Measurements from ENCODE around the gene RNF152.

Gene RNF152, protein sequence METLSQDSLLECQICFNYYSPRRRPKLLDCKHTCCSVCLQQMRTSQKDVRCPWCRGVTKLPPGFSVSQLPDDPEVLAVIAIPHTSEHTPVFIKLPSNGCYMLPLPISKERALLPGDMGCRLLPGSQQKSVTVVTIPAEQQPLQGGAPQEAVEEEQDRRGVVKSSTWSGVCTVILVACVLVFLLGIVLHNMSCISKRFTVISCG

DNA sequence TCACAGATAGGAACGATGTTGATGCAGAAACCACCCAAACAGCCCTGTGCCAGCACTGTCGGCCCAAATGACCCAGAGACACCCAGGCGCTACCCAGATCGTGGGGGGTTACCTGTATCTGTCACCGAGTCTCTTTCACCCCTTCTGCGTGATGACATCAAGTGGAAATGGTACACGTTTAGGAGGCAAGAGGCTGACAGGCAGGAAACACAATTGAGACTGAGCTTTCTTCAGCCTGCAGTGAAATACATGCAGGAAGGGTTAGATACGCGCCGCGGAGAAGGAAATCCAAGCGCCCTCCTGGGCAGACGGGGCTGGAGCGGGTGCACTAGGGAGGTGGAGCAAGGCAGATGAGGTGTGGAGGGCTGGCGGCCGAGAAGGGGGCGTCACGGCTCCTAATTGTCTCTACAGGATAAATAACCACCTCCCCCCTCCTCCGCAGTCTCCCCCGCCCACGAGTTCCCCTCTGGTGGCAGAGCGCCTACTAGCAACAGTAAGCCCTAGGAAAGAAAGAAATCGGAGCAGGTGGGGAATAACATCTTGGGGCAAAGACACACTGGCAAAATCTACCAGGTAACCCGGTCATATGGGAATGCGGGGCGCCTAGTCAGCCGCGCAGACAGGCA, at the start of gene RNF152:
Gene RNF152 (minus strand): TSS at position 325 of the 626 bp plus-strand sequence. CDS start 76,544 bp downstream, outside the sequence.
- peak; percentile 12 for DNase-seq

DNA sequence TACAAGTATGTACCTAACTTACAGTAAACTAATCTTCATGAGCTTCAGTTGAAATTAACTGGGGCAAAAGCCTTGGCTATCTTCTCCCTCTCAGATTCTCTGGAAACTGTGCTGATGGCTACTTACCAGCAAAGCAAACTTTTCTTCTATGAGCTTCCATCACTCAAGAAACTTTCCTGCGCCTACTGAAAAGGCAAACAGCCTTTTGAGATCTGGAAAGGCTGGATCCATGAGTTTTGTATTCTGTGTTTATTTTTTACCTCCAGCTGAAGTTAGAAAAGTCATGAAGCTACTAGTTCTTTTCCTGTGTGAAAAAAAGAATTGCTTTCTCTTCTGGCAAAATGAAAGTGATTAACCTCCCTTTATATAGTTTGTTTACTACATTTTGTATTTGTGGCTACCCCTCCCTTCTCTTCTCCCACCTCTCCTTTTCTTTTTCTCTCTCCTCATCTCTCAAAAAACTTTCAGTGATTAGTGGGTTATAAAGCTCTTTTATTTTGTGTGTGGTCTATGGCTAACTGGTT, 49.2 kb upstream of the RNF152 start:
- DNase-seq, result no peak

DNA sequence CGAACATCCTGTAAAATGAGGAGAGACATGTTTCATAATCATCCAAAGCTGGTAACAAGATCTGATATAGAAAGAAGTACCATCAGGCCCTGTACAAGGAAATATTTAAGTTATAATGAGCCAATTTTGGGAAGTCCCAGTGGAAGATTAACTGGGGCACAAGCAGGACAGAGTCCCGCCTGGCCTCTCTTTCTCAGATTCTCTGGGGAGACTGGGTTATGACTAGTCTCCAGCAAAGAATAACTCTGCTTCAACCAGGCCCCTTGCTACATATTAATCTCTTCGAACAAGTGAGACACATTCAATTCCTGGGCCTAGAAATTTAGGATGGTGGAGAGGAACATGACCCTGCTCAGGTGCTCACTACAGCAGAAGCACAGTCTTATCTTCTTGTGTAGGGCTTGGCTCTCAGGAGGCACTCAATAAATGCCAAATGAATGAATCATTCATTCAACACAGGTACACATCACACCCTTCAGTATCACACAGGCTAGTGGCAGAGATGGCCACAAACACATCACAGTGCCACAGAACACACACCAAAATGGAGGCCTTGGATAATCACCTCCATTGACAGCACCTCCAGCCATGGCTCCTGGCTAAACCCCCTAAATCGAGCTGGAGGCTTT, 46.4 kb upstream of the RNF152 start:
- DNase-seq, result no peak

DNA sequence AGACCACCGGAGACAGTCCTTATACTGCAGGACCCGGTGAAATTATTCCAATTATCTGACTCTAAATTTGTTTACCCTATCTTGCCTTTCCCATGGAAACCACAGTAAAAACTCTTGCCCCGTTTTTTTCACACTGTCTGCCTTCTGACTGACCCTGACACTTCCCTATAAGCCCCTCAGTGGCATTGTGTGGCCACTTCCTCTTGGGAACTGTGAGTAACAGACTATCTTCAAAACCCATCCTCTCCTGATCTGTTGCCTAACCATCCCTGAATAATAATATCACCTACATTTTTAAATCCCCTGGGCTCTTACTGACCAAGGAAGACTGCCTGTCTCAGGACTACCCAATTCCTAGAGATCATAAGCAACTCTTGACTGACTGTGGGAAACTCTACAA, 42.6 kb upstream of the RNF152 start:
- no peak for DNase-seq

DNA sequence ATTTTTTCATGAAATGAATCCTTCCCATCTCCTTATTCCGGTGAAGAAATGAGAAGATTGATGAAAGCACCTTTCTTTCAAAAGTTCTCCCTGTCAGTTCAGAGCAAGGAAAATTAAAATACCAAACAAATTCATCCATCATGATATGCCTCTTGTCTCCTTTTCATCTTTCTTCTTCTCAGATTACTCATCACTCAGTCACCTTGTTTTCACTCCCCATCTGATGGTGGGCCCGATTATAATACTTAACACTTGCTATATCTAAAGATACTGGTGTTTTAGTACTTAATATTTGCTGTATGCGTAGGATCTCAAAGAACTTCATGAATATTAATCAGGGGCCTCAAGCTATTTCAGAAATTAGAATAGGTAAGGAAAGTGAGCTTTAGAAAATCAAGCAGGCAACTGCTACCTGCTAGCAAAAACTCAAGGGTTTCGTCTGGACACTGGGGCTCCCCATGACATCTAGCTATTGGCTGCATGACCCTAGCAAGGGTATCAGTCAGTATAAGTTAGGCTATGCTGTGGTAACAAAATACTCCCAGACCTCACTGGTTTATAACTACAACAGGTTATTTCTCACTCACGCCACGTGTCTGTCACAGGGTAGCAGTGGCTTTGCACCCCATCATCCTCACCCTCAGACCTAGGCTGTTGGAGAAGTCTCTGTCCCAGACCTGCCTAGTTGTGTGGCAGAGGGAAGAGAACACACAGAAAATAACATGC, 39.0 kb upstream of the RNF152 start:
- no peak for DNase-seq

DNA sequence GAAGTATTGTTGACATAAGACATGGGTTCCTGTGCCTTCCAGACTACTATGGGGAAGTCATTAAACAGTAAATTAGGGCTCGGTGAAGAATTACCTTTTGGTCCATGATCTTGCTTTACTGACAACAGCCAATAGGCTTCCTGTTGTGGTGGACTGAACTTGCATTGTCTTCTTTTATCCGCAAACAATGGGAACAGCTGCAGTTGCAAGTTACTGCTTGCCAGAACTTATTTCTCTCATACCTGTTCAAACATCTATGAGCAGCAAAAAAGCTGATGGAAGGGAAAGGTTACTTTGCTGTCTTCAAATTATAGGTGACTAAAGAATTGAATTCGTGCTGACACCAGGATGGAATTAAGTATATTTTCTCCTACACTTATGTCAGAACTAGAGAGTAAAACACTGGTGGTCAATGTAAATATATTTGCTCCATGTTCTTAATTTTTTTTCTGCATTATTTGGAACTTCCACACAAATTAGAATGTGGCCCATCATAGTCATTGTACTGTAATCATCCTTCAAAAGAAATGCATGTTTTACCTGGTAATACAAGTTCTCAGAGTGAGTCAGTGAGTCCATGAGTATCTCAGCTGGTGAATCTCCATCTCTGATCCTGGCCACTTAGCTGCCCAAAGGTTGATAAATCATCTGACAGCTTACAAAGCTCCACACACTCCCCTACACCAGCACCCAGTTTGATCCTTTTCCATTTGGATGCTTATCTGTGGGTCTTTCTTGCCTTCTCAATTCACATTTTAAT, 37.3 kb upstream of the RNF152 start:
- no peak for DNase-seq

DNA sequence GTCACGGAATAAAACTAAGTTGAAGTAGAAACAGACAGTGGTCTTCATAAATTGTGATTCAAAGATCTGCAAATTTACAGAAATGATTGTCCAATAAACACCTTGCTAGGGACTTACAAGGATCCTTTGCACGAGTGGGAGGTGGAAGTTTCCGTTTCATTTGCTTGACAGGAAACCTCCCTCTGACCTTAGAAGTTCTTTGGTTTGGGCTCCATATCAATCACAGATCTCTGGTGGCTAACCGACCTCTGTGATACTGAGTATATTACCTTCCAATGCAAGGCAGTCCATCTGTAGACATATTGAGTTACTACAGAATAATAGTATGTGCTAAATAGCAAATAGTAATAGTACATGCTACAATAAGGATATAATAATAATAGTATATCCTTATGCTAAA, 33.7 kb upstream of the RNF152 start:
- DNase-seq, result no peak

DNA sequence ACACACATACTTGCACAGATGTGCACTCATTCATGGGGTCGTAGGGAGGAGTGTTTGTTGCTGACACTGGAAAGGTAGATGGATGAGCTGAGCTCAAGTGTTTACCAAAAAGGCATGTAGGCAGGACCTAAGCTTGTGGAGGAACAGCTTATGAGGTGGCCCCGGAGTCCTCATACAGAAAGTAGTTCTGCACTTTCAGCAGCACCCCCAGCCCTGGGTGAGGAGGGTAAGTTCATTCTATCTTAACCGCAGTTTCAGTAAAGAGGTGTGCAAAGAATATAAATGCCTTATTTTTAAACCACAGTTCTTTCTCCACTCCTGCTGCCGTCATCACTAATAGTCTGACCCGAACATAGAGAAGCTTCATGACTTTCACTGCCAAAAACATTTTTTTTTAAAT, 31.7 kb upstream of the RNF152 start:
- no peak for DNase-seq

DNA sequence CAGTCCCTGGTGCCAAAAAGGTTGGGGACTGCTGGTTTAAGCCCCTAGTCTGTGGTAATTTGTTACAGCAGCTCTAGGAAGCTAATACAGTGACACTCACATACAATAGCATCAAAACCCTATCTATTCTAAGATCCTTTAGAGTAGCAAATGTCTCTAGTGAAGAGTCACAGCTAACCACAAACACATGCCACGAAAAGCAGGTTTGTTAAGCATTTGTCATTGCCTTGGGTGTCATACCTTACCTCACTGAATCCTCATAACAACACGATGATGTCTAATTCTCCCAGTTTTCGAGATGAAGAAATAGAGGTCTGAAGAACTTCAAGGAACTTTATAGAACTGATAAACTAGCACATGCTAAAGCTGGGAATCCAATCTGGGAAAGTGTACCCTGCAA, 29.6 kb upstream of the RNF152 start:
- DNase-seq, result no peak

DNA sequence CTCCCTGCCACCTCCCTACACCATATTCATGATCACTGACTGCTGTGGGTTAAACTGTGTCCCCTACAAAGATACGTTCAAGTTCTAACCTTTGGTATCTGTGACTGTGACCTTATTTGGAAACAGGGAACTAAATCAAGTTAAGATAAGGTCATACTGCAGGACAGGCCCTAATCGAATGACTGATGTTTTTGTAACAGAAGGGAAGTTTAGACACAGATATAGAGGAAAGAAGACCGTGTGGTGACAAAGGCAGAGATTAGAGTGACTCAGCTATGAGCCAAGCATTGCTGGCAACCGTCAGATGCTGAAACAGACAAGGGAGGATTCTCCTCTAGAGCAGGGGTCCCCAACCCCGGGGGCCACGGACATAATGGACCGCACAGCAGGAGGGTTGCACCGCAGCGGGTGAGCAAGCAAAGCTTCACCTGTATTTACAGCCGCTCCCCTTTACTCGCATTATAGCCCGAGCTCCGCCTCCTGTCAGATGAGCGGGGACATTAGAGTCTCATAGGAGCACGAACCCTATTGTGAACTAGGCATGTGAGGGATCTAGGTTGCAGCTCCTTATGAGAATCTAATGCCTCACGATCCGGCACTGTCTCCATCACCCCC, 28.9 kb upstream of the RNF152 start:
- no peak for DNase-seq

DNA sequence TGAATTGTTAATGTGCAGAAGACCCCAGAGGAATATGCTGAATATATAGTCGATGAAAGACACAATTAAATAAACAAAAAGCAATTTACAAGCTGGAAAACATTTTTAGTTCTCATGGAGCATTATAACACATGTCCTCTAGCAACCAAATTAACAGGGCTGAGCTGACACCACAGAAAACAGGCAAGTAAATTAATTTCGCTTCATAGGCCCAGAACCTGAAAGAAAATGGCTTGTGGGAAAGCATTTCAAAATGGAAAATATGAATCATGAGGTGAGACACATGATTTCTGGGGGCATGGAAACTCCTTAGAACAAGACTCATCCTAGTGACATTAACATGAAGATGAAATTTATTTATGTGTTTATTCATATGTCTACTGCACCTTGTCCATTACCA, 25.0 kb upstream of the RNF152 start:
- no peak for DNase-seq

DNA sequence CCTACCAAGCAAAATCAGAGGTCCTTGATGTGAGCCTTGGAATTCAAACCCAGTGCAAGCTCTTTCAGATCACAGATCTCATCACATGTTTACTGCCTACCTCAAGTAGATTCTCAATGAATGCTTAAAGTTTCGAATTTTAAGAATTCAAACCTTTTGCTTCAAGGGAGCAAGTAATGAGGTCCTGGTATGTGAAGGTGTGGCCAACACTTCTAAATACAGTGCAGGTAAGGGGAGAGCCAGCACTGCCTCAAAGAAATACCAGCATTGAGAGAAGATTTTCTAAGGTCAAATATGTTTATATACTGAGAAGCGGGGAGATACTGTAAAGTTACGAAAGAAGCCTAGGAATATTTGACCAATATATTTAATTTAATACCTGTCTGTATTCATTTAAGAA, 19.7 kb upstream of the RNF152 start:
- no peak for DNase-seq

DNA sequence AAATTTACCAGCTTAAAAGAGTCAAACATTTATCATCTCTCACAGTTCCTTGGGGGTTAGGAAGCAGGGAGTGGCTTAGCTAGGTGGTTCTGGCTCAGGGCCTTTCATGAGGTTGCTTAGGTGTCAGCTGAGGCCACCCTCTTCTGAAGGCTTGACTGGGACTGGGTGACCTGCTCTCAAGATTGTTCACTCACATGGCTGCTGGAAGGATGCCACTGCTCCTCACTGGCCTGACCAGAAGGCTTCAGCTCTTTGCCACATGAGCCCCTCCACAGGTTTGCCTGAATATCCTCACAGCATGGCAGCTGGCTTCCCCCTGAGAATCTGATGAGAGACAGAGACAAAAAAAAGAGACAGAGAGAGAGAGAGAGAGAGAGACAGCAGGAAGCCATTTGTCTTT, 17.3 kb upstream of the RNF152 start:
- DNase-seq, result no peak

DNA sequence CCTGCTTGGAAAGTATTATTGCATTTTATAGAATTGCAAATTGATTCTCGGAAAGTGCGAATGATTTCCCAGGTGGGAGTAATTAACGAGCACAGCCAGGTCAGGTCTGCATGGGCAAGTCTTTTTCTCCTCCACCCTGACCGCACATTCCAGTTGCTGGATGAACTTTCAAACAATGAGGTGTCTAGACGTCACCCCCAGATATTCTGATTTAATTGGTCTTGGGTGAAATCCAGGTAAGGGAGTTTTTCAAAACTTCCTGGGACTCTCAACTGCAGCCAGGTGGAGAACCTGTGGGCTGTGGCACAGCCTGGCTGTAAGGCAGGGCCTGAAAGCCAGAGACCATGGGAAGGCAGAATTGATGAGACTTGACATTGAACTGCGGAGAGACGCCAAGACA, 15.9 kb upstream of the RNF152 start:
- no peak for DNase-seq

DNA sequence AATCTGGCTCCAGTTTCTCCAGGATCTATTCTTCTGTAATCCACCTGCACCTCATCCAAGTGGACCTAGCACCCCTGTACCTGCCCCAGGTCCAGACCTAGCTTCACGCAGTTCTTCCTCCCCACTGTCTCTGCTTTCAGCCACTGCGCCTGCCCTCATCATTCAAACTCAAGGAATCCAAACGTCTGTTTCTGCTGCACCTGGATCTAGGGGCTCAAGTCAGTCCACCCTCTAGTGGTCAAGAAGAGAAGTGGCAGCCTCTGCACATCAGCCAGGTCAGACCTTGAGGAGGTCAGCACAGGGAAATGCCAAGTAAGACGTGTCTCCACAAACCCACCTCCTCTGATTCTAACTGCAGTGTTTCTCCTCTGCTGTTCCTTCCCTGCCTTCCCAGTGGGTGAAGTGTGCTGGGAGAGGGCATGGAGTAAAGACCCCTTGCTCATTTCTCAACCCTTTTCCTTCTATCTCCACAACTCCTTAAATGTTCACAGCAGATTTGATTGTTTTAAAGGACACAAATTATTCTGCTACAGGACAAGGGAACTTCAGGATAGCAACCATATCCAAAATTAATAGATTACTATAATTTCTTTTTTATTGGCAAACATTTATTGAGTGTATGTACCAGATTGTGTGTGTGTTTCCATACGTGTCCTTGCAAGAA, 8.6 kb upstream of the RNF152 start:
- peak; percentile 13 for DNase-seq

DNA sequence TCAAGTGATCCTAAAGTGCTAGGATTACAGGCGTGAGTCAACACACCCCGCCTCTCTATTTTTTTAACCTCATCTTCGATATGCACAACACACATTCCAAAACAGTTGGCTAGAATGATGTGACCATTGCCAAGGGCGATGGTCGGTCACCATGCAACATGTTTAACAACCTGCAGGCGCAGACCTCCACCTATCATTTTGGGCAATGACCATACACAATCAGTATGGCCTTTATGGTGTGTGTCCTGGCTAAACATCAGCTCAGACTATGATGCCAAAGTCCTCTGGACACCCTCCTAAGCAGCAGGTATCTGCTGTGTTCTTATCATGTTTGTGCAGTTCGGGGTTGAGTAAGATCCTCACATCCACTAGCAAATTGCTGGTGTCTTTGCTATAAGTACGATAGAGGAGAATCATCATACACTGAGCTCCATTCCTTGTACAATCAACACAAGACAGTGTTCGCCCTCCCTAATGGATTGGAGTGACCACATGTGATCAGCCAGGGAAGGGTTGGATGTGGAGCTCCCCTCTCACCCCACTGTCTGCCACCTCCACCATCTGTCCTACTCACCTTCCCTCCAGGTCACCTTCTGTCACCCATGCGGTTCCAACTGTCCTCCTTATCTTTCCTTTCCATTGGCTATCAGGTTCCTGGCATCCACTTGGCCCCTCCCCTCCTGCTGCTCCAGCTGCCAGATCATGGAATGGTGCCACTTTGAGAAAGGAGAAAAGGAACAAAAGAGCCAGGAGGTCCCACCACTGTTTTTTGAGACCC, 7.9 kb upstream of the RNF152 start:
- DNase-seq, result no peak

DNA sequence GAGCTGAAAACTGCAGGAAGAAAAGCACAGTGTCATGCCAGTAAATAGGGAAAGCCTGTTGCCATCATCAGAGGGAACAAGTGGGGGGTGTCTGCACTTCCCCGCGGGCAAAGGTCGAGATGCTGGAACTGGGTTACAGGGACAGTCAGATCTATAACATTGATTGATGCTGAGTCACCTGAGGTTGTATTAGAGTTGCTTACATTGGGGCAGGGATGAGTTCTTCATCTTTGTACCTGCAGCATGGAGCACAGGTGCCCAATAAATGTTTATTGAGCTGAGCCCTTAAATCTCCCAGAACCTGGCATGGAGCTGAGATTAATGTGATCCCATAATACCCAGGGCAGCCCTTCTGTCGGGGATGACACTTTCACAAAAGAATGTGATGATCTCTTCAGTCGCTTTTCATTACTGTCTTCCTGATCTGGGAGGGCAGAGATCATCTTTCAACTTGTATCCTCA, 5.9 kb upstream of the RNF152 start:
- DNase-seq, result no peak

DNA sequence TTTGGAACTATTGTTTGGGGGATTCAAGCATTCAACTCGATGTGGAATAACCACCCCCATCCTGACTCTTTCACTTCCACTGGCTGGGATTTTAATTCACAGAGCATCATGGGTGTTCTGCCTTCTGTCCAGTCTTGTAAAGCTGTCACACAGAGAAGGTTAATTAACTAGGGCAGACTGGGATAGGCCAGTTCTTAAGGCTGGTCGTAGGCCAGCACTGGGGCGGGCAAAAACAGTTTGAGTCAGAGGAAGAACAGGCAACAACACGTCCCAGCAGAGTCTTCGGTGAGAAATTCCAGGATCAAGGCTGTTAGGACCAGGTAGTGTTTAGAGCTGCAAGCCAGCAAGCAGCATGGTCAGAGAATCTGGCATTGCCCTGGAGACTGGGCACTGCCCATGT, 4.0 kb upstream of the RNF152 start:
- DNase-seq, result no peak

DNA sequence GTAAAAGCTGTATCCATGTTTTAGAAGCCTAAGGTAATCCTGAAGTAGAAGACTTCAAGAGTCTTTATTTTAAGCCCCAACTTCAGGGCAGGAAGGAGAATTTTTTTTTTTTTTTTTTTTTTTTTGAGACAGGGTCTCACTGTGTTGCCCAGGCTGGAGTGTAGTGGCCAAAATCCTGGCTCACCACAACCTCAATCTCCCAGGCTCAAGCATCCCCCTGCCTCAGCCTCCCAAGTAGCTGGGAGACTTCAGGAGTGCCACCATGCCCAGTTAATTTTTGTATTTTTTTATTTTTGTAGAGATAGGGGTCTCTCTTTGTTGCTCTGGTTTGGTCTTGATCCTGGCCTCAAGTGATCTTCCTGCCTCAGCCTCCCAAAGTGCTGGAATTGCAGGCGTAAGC, 3.3 kb upstream of the RNF152 start:
- no peak for DNase-seq

DNA sequence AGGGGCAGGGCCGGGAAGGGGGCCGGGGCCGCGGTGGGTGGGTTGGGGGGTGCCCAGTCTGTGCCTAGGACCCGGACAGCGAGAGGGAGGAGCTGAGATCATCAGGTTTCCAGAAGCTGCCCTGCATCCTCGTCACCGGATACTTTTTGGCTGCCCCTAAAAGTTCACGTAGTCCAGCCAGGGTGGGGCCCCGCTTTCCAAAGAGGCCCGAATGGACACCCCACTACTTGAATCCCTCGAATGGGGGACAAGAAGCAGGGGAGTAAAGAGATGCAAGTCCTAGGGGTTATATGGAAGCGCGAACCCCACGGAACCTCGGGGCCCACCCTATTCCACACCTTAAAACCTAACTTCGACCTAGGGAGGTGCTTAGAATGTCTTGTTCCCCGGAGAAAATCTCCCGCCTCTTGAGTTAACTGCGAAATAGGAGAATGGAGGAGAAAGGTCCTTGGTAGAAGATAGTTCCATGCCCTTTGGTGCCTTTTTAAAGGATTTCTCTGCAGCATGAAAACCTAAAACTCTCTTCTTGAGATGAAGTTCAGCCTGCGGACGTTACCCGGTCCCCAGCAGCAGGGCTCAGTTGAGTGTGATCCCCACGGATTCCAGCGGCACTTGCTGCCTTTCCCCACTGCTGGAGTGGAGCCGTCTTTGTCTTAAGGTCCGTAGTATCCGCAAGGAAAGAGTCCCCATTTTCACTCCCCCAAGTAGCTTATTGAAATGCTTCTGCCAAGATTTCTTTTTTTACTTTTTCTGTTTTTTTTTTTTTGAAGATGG, 2.1 kb upstream of the RNF152 start:
- DNase-seq, result no peak
